GM12878 (cell line): ENCODE measurements around the gene ZNRF3. TPM values are rescaled to one million over a fixed set of nuclear protein-coding genes. Genes with fewer than 3 reads are reported as not detected.

ENCODE experiments used
- ATAC-seq: fragments of 200-7000 bp; cut with Tn5 transposase; 3 replicates; pipeline ENCODE4 v1.9.1; 2020; ENCODE audit warnings: mild to moderate bottlenecking, moderate library complexity
- BruUV-seq: library from RNA; stranded (reverse); fragments of 400-500 nt; replicated peaks from 2 replicates; lab custom pipeline; 2021; lab: Mats Ljungman, UMichigan
- CTCF ChIA-PET: fragments of 300-600 bp; sonication (Branson Sonifier 250); formaldehyde crosslinking; extraction: SDS; loops from one replicate; lab custom pipeline; 2021; ENCODE audit warnings: inconsistent platforms; lab: Yijun Ruan, JAX
- POLR2A ChIA-PET: fragments of 350-600 bp; formaldehyde crosslinking; extraction: SDS; loops from one replicate; lab custom pipeline; 2021; ENCODE audit warnings: inconsistent platforms; lab: Charles Lee
- RAD21 ChIA-PET: fragments of 300-600 bp; sonication (Branson Sonifier 250); formaldehyde crosslinking; loops from one replicate; lab custom pipeline; 2023; ENCODE audit warnings: antibody characterized with exemption; ENCODE audit not compliant: unreplicated experiment; lab: Charles Lee
- SMC1A ChIA-PET: fragments of 300-600 bp; sonication (Branson Sonifier 250); formaldehyde crosslinking; loops from one replicate; lab custom pipeline; 2023; ENCODE audit not compliant: unreplicated experiment, uncharacterized antibody; lab: Charles Lee
- DNase-seq: peaks from one replicate; pipeline ENCODE4 v3.0.0-alpha.2; 2011; ENCODE audit warnings: low read depth, low spot score
- FAIRE-seq: peaks from 3 replicates; lab custom pipeline; 2011; peaks lifted over from hg19 to GRCh38; lab: Jason Lieb, UNC
- H2AFZ ChIP-seq: 2 replicates; pipeline ENCODE4 v1.6.0; 2011; ENCODE audit warnings: low read depth, low read length, control low read depth; ENCODE audit not compliant: control insufficient read depth
- H3K27ac ChIP-seq: 2 replicates; pipeline ENCODE4 v1.5.1; 2011; ENCODE audit warnings: control low read depth; ENCODE audit not compliant: control insufficient read depth, insufficient read depth
- H3K27me3 ChIP-seq, 2 experiments: replicated peaks in 1 of 2; 2 replicates each; pipeline versions ENCODE4 v1.6.0 to v1.6.1; 2011; ENCODE audit warnings: low read length in 1 of 2; ENCODE audit not compliant: control insufficient read depth in 2 of 2, insufficient read depth in 2 of 2
- H3K36me3 ChIP-seq, 2 experiments: 2 replicates each; pipeline ENCODE4 v1.5.1; 2011; ENCODE audit warnings: low read length in 1 of 2; ENCODE audit not compliant: control insufficient read depth in 2 of 2, insufficient read depth in 2 of 2
- H3K4me1 ChIP-seq: 2 replicates; pipeline ENCODE4 v1.6.1; 2011; ENCODE audit warnings: mild to moderate bottlenecking, low read length, moderate library complexity, mixed read lengths; ENCODE audit not compliant: control insufficient read depth, insufficient read depth
- H3K4me2 ChIP-seq: 2 replicates; pipeline ENCODE4 v1.6.0; 2011; ENCODE audit warnings: control low read depth; ENCODE audit not compliant: control insufficient read depth, insufficient read depth
- H3K4me3 ChIP-seq: fragments of 200-600 bp; sonication (generic); 2 replicates; pipeline ENCODE4 v1.5.1; 2016
- H3K79me2 ChIP-seq: 2 replicates; pipeline ENCODE4 v1.6.0; 2011; ENCODE audit warnings: low read length; ENCODE audit not compliant: control insufficient read depth, insufficient read depth
- H3K9ac ChIP-seq: 2 replicates; pipeline ENCODE4 v1.8.0; 2011; ENCODE audit warnings: low read length, control low read depth, mixed read lengths; ENCODE audit not compliant: control insufficient read depth, insufficient read depth
- H3K9me3 ChIP-seq: replicated peaks from 3 replicates; pipeline ENCODE4 v1.5.1; 2011; ENCODE audit warnings: mild to moderate bottlenecking, low read length; ENCODE audit not compliant: control insufficient read depth, insufficient read depth
- H4K20me1 ChIP-seq: 2 replicates; pipeline ENCODE4 v1.6.0; 2011; ENCODE audit not compliant: control insufficient read depth, insufficient read depth
- ETV6 ChIP-seq, 2 experiments: fragments of 450-650 bp in 1 of 2; IDR thresholded peaks in 1 of 2; conservative IDR thresholded peaks in 1 of 2; 2 replicates each; pipeline ENCODE4 v1.6.1; 2014; ENCODE audit warnings: antibody characterized with exemption in 1 of 2, borderline replicate concordance in 1 of 2, low read depth in 1 of 2, mild to moderate bottlenecking in 1 of 2, moderate library complexity in 1 of 2
- WGBS: methylation state at CpG from one replicate; pipeline ENCODE4 v1.1.6; 2016; ENCODE audit warnings: low lambda C conversion rate; ENCODE audit not compliant: insufficient replicate concordance, insufficient coverage; ENCODE audit errors: missing lambda C conversion rate; 5-methylcytosine and 5-hydroxymethylcytosine counted together
- in situ Hi-C: fragments of 300-500 bp; cut with MboI; formaldehyde crosslinking; loops from 9 replicates; pipeline ENCODE4 v1.14.3; 2018; ENCODE audit warnings: mixed read lengths
- intact Hi-C: fragments of 100-400 bp; cut with micrococcal nuclease; formaldehyde crosslinking; loops from one replicate; pipeline ENCODE4 v1.14.2; 2022; ENCODE audit not compliant: unreplicated experiment
- polyA plus RNA-seq, 11 experiments: library from polyadenylated mRNA; depleted of rRNA in 4 of 11; unstranded in 6 of 11; stranded (reverse) in 5 of 11; fragments of >200 nt; fragmentation: Nextera tagmentation in 4 of 11; fragmentation: Illumina TruSeq in 1 of 11; extraction: Ambion mirVana in 4 of 11; extraction: Trizol in 1 of 11; gene quantifications; 1 replicate in 1 of 11; 2 replicates in 10 of 11; pipeline versions ENCODE4 v1.2.1 to v1.2.3, GENCODE V29; 2011 to 2016; ENCODE audit warnings: inconsistent platforms in 2 of 11, missing spikeins in 2 of 11, low read depth in 1 of 11
- total RNA-seq, 4 experiments: library from RNA; depleted of rRNA in 3 of 4; stranded (reverse); fragments of >200 nt in 3 of 4; fragmentation: Illumina TruSeq in 1 of 4; extraction: Trizol in 1 of 4; gene quantifications; 2 replicates each; pipeline versions ENCODE4 v1.2.1 to v1.2.3, GENCODE V29; 2013 to 2021
- TF ChIP-seq, protein P1 (sequence below): fragments of 450-650 bp; IDR thresholded peaks from 2 replicates; pipeline ENCODE4 v1.6.1; 2017; ENCODE audit warnings: mild to moderate bottlenecking, low read depth, inconsistent platforms; ENCODE audit not compliant: poor library complexity, severe bottlenecking
- TF ChIP-seq, protein P2 (sequence below): fragments of 450-650 bp; formaldehyde crosslinking; IDR thresholded peaks from 2 replicates; pipeline ENCODE4 v1.5.0; 2022; ENCODE audit warnings: mild to moderate bottlenecking, missing genetic modification characterization

ZNRF3 gene
- total and polyA plus RNA-seq, 10 of the 15 experiments (the other 5 are each of a cell fraction or from before 2014, with no cell fraction given): 0.05 to 2.4 (median 0.46) TPM

DNA sequence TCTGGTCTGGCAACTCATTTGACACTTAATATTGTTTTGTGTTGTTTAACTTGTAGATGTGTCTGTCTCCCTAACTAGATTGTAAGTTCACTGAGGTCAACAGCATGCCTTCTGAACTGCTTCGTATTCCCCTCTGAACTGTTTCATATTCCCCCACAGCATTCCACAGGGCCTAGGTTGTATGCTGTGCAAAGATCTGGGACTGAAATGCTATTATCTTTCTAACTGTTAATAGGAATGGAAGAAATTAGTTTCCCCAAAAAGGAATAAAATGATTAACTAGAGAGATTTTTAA, 38.2 kb downstream of the ZNRF3 start:
- TF ChIP-seq ETV6 (conservative IDR thresholded peaks at IDR 0.05 in 1 of 2, IDR thresholded peaks at IDR 0.05 in 1 of 2; ENCODE audit: borderline replicate concordance in 1 of 2, low read depth in 1 of 2): no peak
- TF ChIP-seq, protein P1, sequence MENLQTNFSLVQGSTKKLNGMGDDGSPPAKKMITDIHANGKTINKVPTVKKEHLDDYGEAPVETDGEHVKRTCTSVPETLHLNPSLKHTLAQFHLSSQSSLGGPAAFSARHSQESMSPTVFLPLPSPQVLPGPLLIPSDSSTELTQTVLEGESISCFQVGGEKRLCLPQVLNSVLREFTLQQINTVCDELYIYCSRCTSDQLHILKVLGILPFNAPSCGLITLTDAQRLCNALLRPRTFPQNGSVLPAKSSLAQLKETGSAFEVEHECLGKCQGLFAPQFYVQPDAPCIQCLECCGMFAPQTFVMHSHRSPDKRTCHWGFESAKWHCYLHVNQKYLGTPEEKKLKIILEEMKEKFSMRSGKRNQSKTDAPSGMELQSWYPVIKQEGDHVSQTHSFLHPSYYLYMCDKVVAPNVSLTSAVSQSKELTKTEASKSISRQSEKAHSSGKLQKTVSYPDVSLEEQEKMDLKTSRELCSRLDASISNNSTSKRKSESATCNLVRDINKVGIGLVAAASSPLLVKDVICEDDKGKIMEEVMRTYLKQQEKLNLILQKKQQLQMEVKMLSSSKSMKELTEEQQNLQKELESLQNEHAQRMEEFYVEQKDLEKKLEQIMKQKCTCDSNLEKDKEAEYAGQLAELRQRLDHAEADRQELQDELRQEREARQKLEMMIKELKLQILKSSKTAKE: no peak
- TF ChIP-seq, protein P2, sequence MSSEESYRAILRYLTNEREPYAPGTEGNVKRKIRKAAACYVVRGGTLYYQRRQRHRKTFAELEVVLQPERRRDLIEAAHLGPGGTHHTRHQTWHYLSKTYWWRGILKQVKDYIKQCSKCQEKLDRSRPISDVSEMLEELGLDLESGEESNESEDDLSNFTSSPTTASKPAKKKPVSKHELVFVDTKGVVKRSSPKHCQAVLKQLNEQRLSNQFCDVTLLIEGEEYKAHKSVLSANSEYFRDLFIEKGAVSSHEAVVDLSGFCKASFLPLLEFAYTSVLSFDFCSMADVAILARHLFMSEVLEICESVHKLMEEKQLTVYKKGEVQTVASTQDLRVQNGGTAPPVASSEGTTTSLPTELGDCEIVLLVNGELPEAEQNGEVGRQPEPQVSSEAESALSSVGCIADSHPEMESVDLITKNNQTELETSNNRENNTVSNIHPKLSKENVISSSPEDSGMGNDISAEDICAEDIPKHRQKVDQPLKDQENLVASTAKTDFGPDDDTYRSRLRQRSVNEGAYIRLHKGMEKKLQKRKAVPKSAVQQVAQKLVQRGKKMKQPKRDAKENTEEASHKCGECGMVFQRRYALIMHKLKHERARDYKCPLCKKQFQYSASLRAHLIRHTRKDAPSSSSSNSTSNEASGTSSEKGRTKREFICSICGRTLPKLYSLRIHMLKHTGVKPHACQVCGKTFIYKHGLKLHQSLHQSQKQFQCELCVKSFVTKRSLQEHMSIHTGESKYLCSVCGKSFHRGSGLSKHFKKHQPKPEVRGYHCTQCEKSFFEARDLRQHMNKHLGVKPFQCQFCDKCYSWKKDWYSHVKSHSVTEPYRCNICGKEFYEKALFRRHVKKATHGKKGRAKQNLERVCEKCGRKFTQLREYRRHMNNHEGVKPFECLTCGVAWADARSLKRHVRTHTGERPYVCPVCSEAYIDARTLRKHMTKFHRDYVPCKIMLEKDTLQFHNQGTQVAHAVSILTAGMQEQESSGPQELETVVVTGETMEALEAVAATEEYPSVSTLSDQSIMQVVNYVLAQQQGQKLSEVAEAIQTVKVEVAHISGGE: no peak
- no peaks in the 10 kb centered on the region for H4K20me1 ChIP-seq
- BruUV-seq: no TSS peak
- intact Hi-C loops (loop anchor here (2.0 kb wide), 1 partner anchor 55 kb away; no protein-coding TSS in a partner anchor), in situ Hi-C loops (no loop called here)
- ChIA-PET CTCF (interaction anchor here (1.0 to 9.5 kb wide), 7 partner anchors 10 to 121 kb away, joined by 3 to 87 read pairs (median 7); partner anchors contain the start of gene XBP1), SMC1A (interaction anchor here (0.9 to 6.5 kb wide), 20 partner anchors 10 to 119 kb away, joined by 3 to 117 read pairs (median 8); no protein-coding TSS in a partner anchor), RAD21 (interaction anchor here (0.6 to 6.6 kb wide), 13 partner anchors 9 to 117 kb away, joined by 3 to 84 read pairs (median 6); partner anchors contain the start of gene ZNRF3), POLR2A (interaction anchor here (0.8 to 2.4 kb wide), 5 partner anchors 9 to 108 kb away, joined by 3 to 13 read pairs (median 4); no protein-coding TSS in a partner anchor)
- DNase-seq: no peak
- no peak overlapping the region for H3K4me3 ChIP-seq
- H3K4me2 ChIP-seq: no peak overlapping the region
- WGBS: 100% methylated on average over 1 of the region's 1 CpG
- no peak overlapping the region for H3K27ac ChIP-seq
- ATAC-seq: no peak
- no peaks in the 10 kb centered on the region for H3K79me2 ChIP-seq
- no peak for FAIRE-seq
- H3K4me1 ChIP-seq: peaks cover 8% of the 10 kb centered on the region
- H3K36me3 ChIP-seq: no peaks in the 10 kb centered on the region
- no peak overlapping the region for H2AFZ ChIP-seq
- no peaks in the 10 kb centered on the region; a peak in 1 of 4 replicates for H3K27me3 ChIP-seq
- H3K9ac ChIP-seq: no peak overlapping the region
- H3K9me3 ChIP-seq: no peaks in the 10 kb centered on the region
